Vagina (tissue), 2 donors: ENCODE data around the gene LANCL2.

Experiments used
- CTCF ChIP-seq, 3 experiments: fragments of 450-650 bp in 2 of 3; fragments of 200-600 bp in 1 of 3; sonication (generic) in 1 of 3; IDR thresholded peaks; one replicate each; pipeline ENCODE4 v1.5.1; 2017 to 2019; ENCODE audit warnings: antibody characterized with exemption in 3 of 3, mild to moderate bottlenecking in 2 of 3, moderate library complexity in 2 of 3
- POLR2A ChIP-seq, 2 donors: fragments of 450-650 bp; IDR thresholded peaks; one replicate each; pipeline ENCODE4 v1.6.1; 2017; ENCODE audit warnings: antibody characterized with exemption in 2 of 2, mild to moderate bottlenecking in 2 of 2, moderate library complexity in 2 of 2

DNA sequence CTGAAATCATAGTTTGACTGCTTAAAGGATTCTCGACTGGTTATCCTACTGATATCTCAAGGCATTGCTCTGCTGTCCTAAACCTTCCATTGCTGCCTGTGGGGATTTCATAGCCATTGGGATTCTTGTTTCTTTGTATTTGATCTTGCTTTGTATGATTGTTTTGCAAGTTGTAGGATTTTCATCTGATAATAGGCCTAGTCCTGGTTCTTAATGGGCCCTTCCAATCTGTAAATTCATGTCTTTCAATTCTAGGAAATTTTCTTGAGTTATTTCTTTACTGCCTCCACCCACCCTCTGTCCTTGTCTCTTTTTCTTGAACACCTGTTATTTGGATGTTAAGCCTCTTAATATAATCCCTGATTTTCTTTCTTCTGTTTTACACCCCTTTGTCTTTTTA is 72.2 kb downstream of the LANCL2 start:
- TF ChIP-seq POLR2A (IDR thresholded peaks at IDR 0.05) (no peak), CTCF (IDR thresholded peaks at IDR 0.05) (no peak)
